Stromal cell of bone marrow (primary cell): ENCODE measurements around the gene RAB27B.
"Not testable (repeated sequence)": the region's sequence is repeated elsewhere in the genome, so short reads cannot be mapped to it uniquely, and the experiment has no call there.

Source experiments
- DNase-seq: peaks from one replicate; pipeline ENCODE4 v3.0.0-alpha.2; 2012; ENCODE audit warnings: low read depth

Gene RAB27B

DNA sequence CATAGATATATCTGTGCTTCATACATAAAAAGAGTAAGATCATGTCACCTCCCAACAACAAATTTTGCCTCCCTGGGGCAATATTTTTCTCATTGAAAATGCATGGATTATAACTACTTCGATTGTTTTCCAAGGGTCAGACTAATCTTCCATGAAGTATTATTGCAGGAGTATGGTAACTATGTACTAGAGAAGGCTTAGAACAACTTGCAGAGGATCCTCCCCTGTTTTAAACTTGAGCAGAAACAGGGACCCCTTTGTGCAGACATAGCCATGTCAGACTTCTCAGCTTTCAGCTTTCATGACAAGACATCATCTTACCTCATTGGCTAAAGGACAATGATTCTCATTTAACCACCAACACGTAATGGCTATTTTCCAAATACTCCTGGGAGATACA is 13.2 kb upstream of the RAB27B start:
- no peak for DNase-seq

DNA sequence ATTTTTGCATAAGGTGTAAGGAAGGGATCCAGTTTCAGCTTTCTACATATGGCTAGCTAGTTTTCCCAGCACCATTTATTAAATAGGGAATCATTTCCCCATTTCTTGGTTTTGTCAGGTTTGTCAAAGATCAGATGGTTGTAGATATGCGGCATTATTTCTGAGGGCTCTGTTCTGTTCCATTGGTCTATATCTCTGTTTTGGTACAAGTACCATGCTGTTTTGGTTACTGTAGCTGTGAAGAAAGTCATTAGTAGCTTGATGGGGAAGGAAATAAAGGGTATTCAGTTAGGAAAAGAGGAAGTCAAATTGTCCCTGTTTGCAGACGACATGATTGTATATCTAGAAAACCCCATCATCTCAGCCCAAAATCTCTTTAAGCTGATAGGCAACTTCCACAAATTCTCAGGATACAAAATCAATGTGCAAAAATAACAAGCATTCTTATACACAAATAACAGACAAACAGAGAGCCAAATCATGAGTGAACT is 7.4 kb upstream of the RAB27B start:
- DNase-seq: not testable (repeated sequence)

- DNase-seq: peak; percentile 87
These were observed 5.1 kb upstream of the RAB27B start for GRCh38 chr18:54822872-54823845.

DNA sequence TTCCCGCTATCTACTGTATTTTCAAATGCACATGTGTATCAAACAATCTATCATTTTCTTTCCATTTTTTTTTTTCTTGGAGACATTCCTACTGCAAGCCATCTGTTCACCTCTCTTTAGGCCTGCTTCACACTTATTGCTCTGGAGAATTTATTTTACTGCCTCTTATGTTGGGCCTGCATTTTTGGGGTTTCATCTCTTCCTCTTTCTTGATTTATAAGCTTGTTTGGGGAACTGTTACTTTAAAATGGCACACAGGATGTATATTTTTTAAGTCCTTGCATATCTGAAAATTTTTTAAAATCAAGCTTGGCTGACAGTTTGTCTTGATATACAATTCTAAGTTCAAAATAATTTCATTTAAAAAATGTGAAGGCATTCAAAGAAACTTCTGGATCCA is 3.5 kb upstream of the RAB27B start:
- no peak for DNase-seq

DNA sequence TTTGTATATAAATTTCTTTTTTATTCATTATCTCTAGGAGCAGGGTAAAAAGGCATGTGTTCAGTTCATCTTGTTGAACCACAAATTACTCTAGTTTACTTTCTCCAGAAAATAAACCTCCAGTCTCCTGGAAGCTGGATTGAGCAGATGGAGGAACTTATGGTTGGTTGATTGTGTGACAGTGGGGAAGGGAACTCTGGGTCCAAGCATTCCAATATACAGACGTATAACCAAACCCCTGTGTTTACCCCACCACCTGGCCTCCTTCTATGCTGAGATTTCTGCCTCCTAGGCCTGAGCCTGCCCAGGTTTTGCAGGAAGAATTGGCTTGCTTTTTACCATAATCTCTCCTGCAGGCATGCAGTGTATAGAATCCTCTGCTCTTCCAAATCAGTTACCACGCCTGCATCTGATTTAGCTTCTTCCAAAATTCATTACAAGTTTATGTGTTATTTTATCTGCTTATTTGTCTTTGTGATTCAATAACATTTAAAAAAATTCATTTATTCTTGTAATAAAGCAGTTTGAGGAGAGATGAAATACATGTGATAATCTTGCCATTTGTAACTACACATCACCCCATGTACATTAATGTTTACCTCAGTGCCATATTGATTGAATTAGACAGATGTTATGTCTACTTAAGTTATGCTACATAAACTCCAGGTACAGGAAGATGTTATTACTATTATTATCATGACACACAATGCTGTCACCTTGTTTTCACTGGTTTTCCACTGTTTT is 2.5 kb upstream of the RAB27B start:
- DNase-seq: no peak

DNA sequence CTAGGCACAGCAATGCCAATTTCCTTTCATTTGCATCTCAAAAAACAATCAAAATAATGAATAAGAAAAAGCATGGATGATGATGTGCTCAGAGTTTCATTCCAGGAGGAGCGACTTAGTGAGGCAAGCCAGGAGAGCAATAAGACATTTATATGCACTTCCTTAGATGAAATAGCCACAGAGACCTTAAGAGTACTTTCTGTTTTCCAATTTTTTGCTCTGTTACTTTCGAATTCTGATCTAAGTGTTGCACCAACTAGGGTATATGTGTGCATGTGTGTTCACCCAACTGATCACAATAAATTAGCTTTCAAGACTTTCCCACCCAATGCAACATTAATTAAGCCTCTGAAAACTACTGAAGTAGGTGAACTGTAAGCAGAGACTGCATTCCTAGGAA is 709 bp downstream of the RAB27B start:
- no peak for DNase-seq

GRCh38 chr18:54829856-54830255 is 1.6 kb downstream of the RAB27B start:
- DNase-seq: no peak

- no peak for DNase-seq
These were observed 2.0 kb downstream of the RAB27B start for GRCh38 chr18:54830260-54830659.

GRCh38 chr18:54830866-54831265 is 2.6 kb downstream of the RAB27B start:
- DNase-seq: no peak

- no peak for DNase-seq
These were observed 7.7 kb downstream of the RAB27B start for GRCh38 chr18:54835944-54836343.

DNA sequence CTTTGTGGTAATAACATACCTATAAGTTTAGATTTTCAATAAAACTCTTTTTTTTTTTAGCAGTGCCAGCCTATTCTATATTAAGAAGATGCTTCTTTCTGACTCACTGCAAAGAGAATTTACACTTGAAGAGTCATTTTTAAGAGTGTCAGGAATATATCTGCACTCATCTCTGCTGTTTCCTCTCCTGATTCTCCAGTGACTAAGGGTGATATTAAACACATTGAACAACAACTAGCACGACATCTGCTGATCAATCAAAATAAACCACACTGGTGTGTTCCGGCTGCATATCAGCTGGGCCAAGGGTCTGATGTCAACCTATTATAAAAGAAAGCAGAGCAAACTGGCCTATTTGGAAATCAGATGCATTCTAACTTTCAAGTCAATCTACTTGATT is 15.0 kb downstream of the RAB27B start:
- DNase-seq: no peak

DNA sequence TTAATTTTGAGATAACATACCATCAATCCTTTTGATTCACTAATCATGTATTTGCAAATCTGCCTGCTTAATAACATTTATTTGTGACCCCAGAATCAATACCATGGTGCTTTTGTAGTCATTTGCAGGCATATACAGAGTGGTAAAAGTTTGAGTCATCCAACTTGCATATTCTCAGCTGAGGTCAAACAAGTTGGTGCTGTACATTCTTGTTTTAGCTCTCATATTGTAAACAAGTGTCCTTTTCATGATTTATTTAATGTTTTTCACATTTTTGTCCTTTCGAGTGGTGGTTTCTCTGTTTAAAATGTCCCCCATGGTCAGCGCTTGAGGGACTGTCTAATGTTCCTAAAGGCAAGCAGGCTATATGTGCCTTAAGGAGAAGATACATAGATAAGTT is 17.5 kb downstream of the RAB27B start:
- DNase-seq: no peak

DNA sequence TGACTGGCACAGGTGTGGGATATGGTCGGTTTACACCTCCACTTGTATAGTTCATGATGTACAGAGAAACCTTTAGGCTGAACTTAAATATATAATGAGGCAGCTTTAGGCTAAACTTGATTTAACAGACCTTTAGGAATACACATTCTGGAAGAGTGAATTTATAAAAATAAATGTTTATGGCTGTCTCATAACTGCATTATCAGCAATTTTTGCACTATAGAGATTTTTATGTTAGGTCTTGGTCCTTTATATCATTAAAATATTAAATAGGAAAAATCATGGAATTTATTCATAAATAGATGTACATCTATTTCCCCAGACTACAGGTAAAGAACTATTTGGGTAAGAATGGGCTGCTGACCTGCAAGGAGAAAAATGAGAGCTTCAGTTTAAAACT is 19.8 kb downstream of the RAB27B start:
- no peak for DNase-seq

GRCh38 chr18:54849683-54850082 is 21.4 kb downstream of the RAB27B start:
- no peak for DNase-seq

GRCh38 chr18:54850598-54850997 is 22.3 kb downstream of the RAB27B start:
- no peak for DNase-seq

GRCh38 chr18:54852780-54853675 is 24.8 kb downstream of the RAB27B start:
- no peak for DNase-seq

- not testable (repeated sequence) for DNase-seq
These were observed 26.8 kb downstream of the RAB27B start for GRCh38 chr18:54855050-54855449.

- no peak for DNase-seq
These were observed 27.9 kb downstream of the RAB27B start for GRCh38 chr18:54856105-54856646.

DNA sequence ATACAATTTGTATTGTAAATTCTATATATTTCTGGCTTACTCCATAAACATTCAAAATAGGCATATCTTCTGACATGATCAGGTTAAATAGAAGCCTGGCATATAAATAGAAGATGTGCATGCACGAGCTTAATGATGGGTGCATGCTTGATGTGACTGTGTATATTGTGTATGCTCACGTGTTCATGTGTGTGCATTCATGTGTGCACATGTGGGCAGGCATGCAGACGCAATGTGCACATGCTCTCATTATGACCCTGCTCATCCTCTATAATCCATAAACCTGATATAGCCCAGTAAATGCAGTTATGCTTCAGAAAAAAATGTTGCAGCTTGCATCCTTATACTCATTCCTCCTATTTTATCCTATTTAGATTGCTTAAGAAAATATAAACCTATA is 29.2 kb downstream of the RAB27B start:
- DNase-seq: no peak

GRCh38 chr18:54859667-54860421 is 31.6 kb downstream of the RAB27B start:
- DNase-seq: no peak

DNA sequence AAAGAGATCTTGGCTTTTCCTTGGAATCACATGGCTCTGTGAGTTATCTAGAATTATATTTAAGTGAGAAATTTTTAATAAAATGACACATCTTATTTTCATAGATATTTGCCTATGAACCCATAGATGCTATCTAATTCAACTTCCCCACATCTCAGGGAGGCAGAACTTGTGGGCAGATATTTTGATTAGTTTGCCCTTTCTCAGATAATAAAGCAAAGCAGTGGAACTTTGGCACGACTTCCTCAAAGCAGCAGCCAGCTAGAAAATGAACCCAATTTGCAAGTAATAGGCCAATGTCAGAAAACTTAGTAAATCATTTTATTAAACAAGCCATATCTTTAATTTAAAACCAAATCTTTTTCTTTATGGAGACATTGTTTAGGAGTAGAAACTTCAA is 32.7 kb downstream of the RAB27B start:
- DNase-seq: no peak
